NCI-H2171 treated with DMSO at 0.1 percent for 48 hours (cell line): Measurements from ENCODE around the gene XPC.

ENCODE experiments used
- DNase-seq: peaks from one replicate; lab custom pipeline; 2025; lab: John Stamatoyannopoulos, UW

XPC gene

GRCh38 chr3:14170531-14171159, 7.8 kb downstream of the XPC start:
- DNase-seq, result no peak

- DNase-seq, result no peak
Observed at GRCh38 chr3:14169871-14170270, 8.5 kb downstream of the XPC start.

GRCh38 chr3:14169435-14169834, 9.0 kb downstream of the XPC start:
- DNase-seq, result no peak

GRCh38 chr3:14166877-14167603, 11.4 kb downstream of the XPC start:
- DNase-seq, result no peak

- no peak for DNase-seq
Observed at GRCh38 chr3:14162178-14162577, 16.2 kb downstream of the XPC start.

- no peak for DNase-seq
Observed at GRCh38 chr3:14161282-14161681, 17.1 kb downstream of the XPC start.

- DNase-seq, result no peak
Observed at GRCh38 chr3:14159426-14159825, 19.0 kb downstream of the XPC start.

- no peak for DNase-seq
Observed at GRCh38 chr3:14158370-14158769, 20.0 kb downstream of the XPC start.

- DNase-seq, result no peak
Observed at GRCh38 chr3:14157951-14158350, 20.4 kb downstream of the XPC start.

GRCh38 chr3:14156843-14157561, 21.4 kb downstream of the XPC start:
- no peak for DNase-seq

- DNase-seq, result no peak
Observed at GRCh38 chr3:14156201-14156600, 22.2 kb downstream of the XPC start.

GRCh38 chr3:14154895-14155440, 23.4 kb downstream of the XPC start:
- no peak for DNase-seq

- DNase-seq, result no peak
Observed at GRCh38 chr3:14154276-14154675, 24.1 kb downstream of the XPC start.

GRCh38 chr3:14153663-14154062, 24.7 kb downstream of the XPC start:
- DNase-seq, result no peak

GRCh38 chr3:14152963-14153355, 25.4 kb downstream of the XPC start:
- DNase-seq, result no peak

- DNase-seq, result no peak
Observed at GRCh38 chr3:14152233-14152962, 26.0 kb downstream of the XPC start.

- no peak for DNase-seq
Observed at GRCh38 chr3:14151471-14152083, 26.8 kb downstream of the XPC start.

- no peak for DNase-seq
Observed at GRCh38 chr3:14150491-14151230, 27.7 kb downstream of the XPC start.

- DNase-seq, result no peak
Observed at GRCh38 chr3:14150078-14150477, 28.3 kb downstream of the XPC start.

- no peak for DNase-seq
Observed at GRCh38 chr3:14148041-14148985, 30.1 kb downstream of the XPC start.
